ENCODE results near the gene PRKCB.

Gene PRKCB

DNA sequence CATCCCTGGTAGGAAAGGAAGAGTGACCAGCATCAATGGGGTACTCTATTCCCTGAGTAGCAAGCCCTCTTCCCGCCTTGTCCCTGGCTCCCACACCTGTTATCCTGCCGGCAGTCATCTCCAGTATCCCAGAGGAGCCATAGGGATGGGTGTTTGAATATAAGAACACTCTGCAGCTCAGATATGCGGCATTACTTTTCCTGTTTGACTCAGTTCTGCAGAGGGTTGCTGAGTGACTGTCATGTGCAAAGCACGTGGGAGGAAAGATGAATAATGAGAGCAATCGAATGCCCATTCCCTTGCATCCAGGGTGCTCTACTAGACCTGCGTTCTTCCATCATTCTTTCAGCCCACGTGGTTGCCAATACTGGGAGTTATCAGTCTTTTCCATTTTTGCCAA, 115.1 kb downstream of the PRKCB start:
- H3F3A ChIP-seq (ENCODE audit: control insufficient read depth, insufficient read depth) = no peaks in the 10 kb centered on the region
- no peak overlapping the region for H3K4me2 ChIP-seq (ENCODE audit: low read length)
- no peaks in the 10 kb centered on the region for H3K9me2 ChIP-seq (replicated peaks; ENCODE audit: control insufficient read depth, low read length)
- no peaks in the 10 kb centered on the region for H3K36me3 ChIP-seq (ENCODE audit: control insufficient read depth, low read length)
- 0 out of 2 replicates have a peak, but pooled peaks cover 3% of the 10 kb centered on the region for H3K27me3 ChIP-seq (ENCODE audit: control insufficient read depth, low read length)
- peaks cover 9% of the 10 kb centered on the region for H3K4me1 ChIP-seq (ENCODE audit: control insufficient read depth, low read length)
- H3K27ac ChIP-seq (ENCODE audit: low read depth, low read length) = no peak overlapping the region
- no peaks in the 10 kb centered on the region for H3K79me2 ChIP-seq (ENCODE audit: control insufficient read depth, low read length)
- H3K4me3 ChIP-seq (ENCODE audit: low read length) = no peak overlapping the region
- no peaks in the 10 kb centered on the region for H3K9me3 ChIP-seq (ENCODE audit: control insufficient read depth, insufficient read depth, low read length)
- TF ChIP-seq EZH2phosphoT487 (IDR thresholded peaks at IDR 0.05; ENCODE audit: borderline replicate concordance, low read length) = no peak
- TF ChIP-seq, protein P1, sequence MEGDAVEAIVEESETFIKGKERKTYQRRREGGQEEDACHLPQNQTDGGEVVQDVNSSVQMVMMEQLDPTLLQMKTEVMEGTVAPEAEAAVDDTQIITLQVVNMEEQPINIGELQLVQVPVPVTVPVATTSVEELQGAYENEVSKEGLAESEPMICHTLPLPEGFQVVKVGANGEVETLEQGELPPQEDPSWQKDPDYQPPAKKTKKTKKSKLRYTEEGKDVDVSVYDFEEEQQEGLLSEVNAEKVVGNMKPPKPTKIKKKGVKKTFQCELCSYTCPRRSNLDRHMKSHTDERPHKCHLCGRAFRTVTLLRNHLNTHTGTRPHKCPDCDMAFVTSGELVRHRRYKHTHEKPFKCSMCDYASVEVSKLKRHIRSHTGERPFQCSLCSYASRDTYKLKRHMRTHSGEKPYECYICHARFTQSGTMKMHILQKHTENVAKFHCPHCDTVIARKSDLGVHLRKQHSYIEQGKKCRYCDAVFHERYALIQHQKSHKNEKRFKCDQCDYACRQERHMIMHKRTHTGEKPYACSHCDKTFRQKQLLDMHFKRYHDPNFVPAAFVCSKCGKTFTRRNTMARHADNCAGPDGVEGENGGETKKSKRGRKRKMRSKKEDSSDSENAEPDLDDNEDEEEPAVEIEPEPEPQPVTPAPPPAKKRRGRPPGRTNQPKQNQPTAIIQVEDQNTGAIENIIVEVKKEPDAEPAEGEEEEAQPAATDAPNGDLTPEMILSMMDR (IDR thresholded peaks at IDR 0.05; ENCODE audit: low read depth, low read length, poor library complexity, severe bottlenecking) = no peak
- H4K20me1 ChIP-seq (ENCODE audit: control insufficient read depth, insufficient read depth, low read depth, low read length) = no peaks in the 10 kb centered on the region

DNA sequence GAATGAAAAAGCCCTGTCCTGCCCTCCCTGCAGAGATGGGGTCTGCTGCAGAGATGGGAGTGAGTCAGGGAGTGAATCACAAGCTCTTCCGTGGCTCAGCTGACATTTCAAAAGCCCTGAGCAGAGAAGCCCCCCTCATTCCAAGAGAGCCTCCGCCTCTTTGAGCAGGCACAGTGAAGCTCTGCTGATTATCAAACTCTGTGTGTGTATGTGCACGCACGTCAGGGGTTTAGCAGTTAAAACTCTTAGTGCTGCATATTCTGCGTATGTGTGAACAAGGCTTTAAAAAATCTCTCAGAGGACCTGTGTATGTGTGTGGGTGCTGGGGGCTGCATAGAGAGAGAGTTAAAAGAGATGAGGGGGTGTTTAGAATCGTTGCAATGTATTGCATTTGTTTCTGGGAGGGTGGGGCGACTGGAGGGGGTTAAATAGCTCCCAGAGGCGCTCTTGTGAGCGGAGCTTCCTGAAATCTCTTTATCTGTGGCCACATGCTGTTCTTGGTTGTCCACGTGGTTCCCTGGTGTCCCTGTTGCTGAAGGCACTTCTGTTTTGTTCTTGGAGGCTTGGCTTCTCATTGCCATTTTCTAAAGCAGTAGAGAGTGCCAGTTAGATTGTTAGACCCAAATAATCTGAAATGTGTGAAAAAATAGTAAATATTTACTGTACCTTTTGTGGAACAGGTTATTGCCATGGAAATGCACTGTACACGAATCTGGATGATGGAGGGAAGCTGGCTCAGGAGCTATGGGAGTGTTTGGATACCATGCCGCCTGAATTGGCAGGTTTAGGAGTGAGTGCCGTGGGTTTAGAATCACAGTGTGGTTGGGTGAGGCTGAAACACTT, 116.6 kb downstream of the PRKCB start:
- Histone ChIP-seq H3K36me3 (ENCODE audit: control insufficient read depth, low read length) (no peaks in the 10 kb centered on the region), H3K4me3 (ENCODE audit: low read length) (no peak overlapping the region), H3F3A (ENCODE audit: control insufficient read depth, insufficient read depth) (no peaks in the 10 kb centered on the region), H3K4me1 (ENCODE audit: control insufficient read depth, low read length) (peaks cover 12% of the 10 kb centered on the region), H3K9me3 (ENCODE audit: control insufficient read depth, insufficient read depth, low read length) (no peaks in the 10 kb centered on the region), H3K79me2 (ENCODE audit: control insufficient read depth, low read length) (no peaks in the 10 kb centered on the region), H3K4me2 (ENCODE audit: low read length) (no peak overlapping the region), H3K27me3 (ENCODE audit: control insufficient read depth, low read length) (peaks cover 4% of the 10 kb centered on the region; the same call in 1 of the 2 replicates), H4K20me1 (ENCODE audit: control insufficient read depth, insufficient read depth, low read depth, low read length) (no peaks in the 10 kb centered on the region), H3K9me2 (replicated peaks; ENCODE audit: control insufficient read depth, low read length) (no peaks in the 10 kb centered on the region), H3K27ac (ENCODE audit: low read depth, low read length) (no peak overlapping the region)
- TF ChIP-seq, protein P1 (IDR thresholded peaks at IDR 0.05; ENCODE audit: low read depth, low read length, poor library complexity, severe bottlenecking) = no peak
- no peak for TF ChIP-seq EZH2phosphoT487 (IDR thresholded peaks at IDR 0.05; ENCODE audit: borderline replicate concordance, low read length)

DNA sequence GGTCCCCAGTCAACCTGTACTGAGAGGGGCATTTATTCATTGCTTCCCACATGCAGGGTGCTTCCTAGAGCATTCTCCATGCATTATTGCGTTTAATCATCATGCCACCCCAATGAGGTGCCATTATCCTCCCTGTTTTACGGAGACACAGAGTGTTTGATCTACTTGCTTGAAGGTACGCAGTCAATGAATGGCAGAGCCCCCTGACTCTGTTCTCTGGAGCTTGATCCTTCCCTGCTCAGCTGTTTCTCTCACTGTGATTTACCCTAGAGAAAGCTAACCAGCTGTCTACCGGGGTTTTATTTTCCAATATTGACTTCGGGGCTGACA, 117.2 kb downstream of the PRKCB start:
- H3K9me3 ChIP-seq (ENCODE audit: control insufficient read depth, insufficient read depth, low read length) = no peaks in the 10 kb centered on the region
- no peaks in the 10 kb centered on the region for H3K36me3 ChIP-seq (ENCODE audit: control insufficient read depth, low read length)
- peaks cover 15% of the 10 kb centered on the region for H3K4me1 ChIP-seq (ENCODE audit: control insufficient read depth, low read length)
- H3K4me2 ChIP-seq (ENCODE audit: low read length) = no peak overlapping the region
- H3K79me2 ChIP-seq (ENCODE audit: control insufficient read depth, low read length) = no peaks in the 10 kb centered on the region
- H4K20me1 ChIP-seq (ENCODE audit: control insufficient read depth, insufficient read depth, low read depth, low read length) = no peaks in the 10 kb centered on the region
- peaks cover 6% of the 10 kb centered on the region; the same call in 1 of the 2 replicates for H3K27me3 ChIP-seq (ENCODE audit: control insufficient read depth, low read length)
- no peak overlapping the region for H3K4me3 ChIP-seq (ENCODE audit: low read length)
- H3K27ac ChIP-seq (ENCODE audit: low read depth, low read length) = no peak overlapping the region
- no peaks in the 10 kb centered on the region for H3K9me2 ChIP-seq (replicated peaks; ENCODE audit: control insufficient read depth, low read length)
- no peak for TF ChIP-seq EZH2phosphoT487 (IDR thresholded peaks at IDR 0.05; ENCODE audit: borderline replicate concordance, low read length)
- TF ChIP-seq, protein P1 (IDR thresholded peaks at IDR 0.05; ENCODE audit: low read depth, low read length, poor library complexity, severe bottlenecking) = no peak
- H3F3A ChIP-seq (ENCODE audit: control insufficient read depth, insufficient read depth) = no peaks in the 10 kb centered on the region
